Skeletal muscle satellite cell (primary cell): Measurements from ENCODE around the gene NIPBL.

Experiments used
- H3K27me3 ChIP-seq: 2 replicates; pipeline ENCODE4 v1.7.0; 2013; ENCODE audit warnings: low read length; ENCODE audit not compliant: control insufficient read depth, insufficient read depth
- H3K36me3 ChIP-seq: 2 replicates; pipeline ENCODE4 v1.7.0; 2013; ENCODE audit warnings: mild to moderate bottlenecking, control low read depth, low read length; ENCODE audit not compliant: insufficient read depth
- H3K4me1 ChIP-seq: 2 replicates; pipeline ENCODE4 v1.7.0; 2013; ENCODE audit warnings: low read length; ENCODE audit not compliant: control insufficient read depth, insufficient read depth
- H3K4me2 ChIP-seq: 2 replicates; pipeline ENCODE4 v1.7.0; 2013; ENCODE audit warnings: mild to moderate bottlenecking, low read length
- H3K4me3 ChIP-seq: 2 replicates; pipeline ENCODE4 v1.7.0; 2013; ENCODE audit warnings: low read length
- H3K9ac ChIP-seq: 2 replicates; pipeline ENCODE4 v1.7.0; 2013; ENCODE audit warnings: mild to moderate bottlenecking, low read depth, low read length, moderate library complexity
- H3K9me3 ChIP-seq: replicated peaks from 2 replicates; pipeline ENCODE4 v1.7.0; 2013; ENCODE audit warnings: mild to moderate bottlenecking, control low read depth, low read length

NIPBL gene

DNA sequence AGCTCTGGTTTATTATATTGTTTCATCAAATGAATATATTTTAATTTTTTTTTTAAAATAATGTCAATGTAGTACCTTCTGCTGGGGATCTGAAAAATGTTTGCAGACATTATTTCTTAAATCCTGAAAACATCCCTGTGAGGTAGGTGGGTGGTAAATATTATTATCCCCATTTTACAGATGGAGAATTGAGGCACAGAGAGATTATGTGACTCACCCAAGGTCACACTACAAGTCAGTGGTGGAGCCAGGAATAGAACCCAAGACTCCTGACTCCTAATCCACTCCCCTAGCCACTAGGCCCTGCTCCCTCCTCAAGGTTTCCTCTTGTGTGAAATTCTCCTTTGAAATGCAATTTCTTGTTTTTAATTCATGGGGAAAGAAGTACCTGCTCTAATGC is 171.4 kb downstream of the NIPBL start:
- H3K4me3 ChIP-seq = no peak overlapping the region
- H3K36me3 ChIP-seq = peaks cover 68% of the 10 kb centered on the region
- no peak overlapping the region for H3K9ac ChIP-seq
- H3K4me1 ChIP-seq = no peaks in the 10 kb centered on the region
- H3K9me3 ChIP-seq = no peaks in the 10 kb centered on the region
- no peaks in the 10 kb centered on the region for H3K27me3 ChIP-seq
- H3K4me2 ChIP-seq = no peak overlapping the region

DNA sequence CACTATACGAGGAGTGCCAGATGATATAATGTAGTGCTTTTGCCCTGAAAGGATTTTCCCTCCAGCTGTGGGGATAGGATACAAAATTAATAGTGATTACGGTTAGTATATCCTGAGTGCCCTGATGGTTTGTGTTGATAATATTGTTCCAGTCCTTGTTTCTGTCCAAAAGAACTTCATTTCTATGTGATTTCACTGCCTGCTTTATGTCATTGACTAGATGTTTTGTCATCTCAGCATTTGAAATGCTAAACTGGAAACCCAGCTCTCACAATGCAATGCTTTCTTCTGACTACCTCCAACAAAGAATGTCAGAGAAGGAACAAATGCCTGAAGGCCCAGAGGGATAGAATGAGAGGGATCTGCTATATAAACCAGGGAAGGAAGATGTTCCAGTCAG is 177.8 kb downstream of the NIPBL start:
- Histone ChIP-seq H3K9me3 (no peaks in the 10 kb centered on the region), H3K4me2 (no peak overlapping the region), H3K9ac (no peak overlapping the region), H3K27me3 (no peaks in the 10 kb centered on the region), H3K4me1 (no peaks in the 10 kb centered on the region), H3K4me3 (no peak overlapping the region), H3K36me3 (peaks cover 49% of the 10 kb centered on the region)

DNA sequence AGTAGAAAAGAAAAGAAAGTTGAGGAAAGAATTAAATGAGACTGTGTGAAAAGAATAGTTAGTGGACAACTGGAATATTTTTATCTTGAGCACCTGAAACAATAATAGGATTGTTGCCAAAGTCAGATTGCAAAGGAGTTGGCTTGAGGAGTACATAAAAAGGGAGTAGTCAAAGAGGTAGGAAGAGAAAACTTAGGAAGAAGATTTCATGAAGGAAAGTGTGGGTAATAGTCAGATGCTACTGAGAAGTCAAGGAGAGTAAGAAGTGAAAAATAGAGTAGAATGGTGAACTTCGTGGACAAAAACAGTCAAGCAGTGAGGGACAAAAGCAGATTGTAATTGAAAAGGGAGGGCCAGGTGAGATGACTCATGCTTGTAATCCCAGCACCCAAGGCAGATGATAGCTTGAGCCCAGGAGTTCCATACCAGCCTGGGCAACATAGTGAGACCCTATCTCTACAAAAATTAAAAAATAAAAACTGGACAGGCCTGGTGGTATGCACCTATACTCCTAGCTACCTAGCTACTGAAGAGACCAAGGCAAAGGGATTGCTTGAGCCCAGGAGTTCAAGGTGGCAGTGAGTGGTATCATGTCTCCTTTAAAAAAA is 178.9 kb downstream of the NIPBL start:
- H3K4me1 ChIP-seq = no peaks in the 10 kb centered on the region
- H3K9me3 ChIP-seq = no peaks in the 10 kb centered on the region
- H3K4me2 ChIP-seq = no peak overlapping the region
- no peak overlapping the region for H3K9ac ChIP-seq
- no peaks in the 10 kb centered on the region for H3K27me3 ChIP-seq
- peaks cover 52% of the 10 kb centered on the region for H3K36me3 ChIP-seq
- H3K4me3 ChIP-seq = no peak overlapping the region

DNA sequence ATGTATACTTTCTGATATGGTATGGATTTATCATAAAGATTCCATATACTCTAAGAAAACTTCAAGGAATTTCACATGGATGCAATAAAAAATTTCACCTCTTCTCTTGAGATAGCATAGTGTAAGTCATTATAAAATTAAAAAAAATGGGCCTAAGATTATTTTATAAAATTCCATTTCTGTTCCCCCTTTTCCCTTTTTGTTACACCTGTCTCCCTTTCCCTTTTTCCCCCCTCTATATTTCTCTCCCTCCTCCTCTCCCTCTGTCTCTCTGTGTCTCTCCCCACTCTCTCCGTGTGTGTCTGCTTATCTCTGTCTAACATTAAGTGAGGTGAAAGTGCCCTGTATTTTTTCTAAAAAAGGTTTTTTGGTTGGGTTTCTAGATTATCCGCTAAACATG is 180.2 kb downstream of the NIPBL start:
- no peaks in the 10 kb centered on the region for H3K4me1 ChIP-seq
- H3K9me3 ChIP-seq = no peaks in the 10 kb centered on the region
- no peak overlapping the region for H3K9ac ChIP-seq
- H3K4me2 ChIP-seq = no peak overlapping the region
- peaks cover 48% of the 10 kb centered on the region for H3K36me3 ChIP-seq
- no peaks in the 10 kb centered on the region for H3K27me3 ChIP-seq
- no peak overlapping the region for H3K4me3 ChIP-seq

DNA sequence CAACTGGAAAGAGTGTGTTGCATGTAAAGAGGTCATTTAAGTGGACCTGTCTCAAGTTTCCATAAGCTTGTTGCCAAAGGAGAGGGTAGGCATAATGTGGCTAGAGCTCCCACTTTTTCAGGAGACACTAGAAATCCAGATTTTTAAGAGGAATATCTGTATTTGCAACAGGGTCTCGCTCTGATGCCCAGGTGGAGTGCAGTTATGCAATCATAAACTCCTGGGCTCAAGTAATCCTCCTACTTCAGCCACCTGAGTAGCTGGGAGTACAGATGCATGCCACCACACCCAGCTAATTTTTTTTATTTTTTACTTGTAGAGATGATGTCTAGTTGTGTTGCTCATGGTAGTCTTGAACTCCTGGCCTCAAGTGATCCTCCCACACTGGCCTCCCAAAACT is 183.5 kb downstream of the NIPBL start:
- Histone ChIP-seq H3K4me3 (no peak overlapping the region), H3K9ac (no peak overlapping the region), H3K4me2 (no peak overlapping the region), H3K9me3 (no peaks in the 10 kb centered on the region), H3K36me3 (peaks cover 39% of the 10 kb centered on the region), H3K27me3 (no peaks in the 10 kb centered on the region), H3K4me1 (no peaks in the 10 kb centered on the region)

DNA sequence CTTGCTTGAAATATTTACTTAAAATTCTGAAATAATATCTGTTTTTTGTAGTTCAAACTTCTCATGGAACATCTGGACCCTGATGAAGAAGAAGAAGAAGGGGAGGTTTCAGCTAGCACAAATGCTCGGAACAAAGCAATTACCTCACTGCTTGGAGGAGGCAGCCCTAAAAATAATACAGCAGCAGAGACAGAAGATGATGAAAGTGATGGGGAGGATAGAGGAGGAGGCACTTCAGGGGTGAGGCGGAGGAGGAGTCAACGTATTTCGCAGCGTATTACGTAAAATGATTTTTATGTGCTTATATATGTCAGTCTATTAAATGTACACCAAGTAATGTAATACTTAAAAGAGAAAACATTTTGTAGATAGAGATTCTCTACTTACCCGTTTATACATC is 187.2 kb downstream of the NIPBL start:
- H3K36me3 ChIP-seq = peaks cover 38% of the 10 kb centered on the region
- H3K4me1 ChIP-seq = no peaks in the 10 kb centered on the region
- H3K9me3 ChIP-seq = no peaks in the 10 kb centered on the region
- H3K4me3 ChIP-seq = no peak overlapping the region
- no peak overlapping the region for H3K9ac ChIP-seq
- H3K4me2 ChIP-seq = no peak overlapping the region
- H3K27me3 ChIP-seq = no peaks in the 10 kb centered on the region

DNA sequence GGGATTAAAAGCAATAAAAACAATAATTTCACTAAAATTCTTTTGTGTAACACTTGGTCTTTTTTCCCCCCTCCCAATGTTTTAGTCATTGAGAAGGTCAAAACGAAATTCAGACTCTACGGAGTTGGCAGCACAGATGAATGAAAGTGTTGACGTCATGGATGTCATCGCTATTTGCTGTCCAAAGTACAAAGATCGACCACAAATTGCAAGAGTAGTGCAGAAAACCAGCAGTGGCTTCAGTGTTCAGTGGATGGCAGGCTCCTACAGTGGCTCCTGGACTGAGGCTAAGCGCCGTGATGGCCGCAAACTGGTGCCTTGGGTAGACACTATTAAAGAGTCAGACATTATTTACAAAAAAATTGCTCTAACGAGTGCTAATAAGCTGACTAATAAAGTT is 187.9 kb downstream of the NIPBL start:
- no peak overlapping the region for H3K4me2 ChIP-seq
- no peaks in the 10 kb centered on the region for H3K4me1 ChIP-seq
- no peaks in the 10 kb centered on the region for H3K27me3 ChIP-seq
- no peak overlapping the region for H3K9ac ChIP-seq
- no peak overlapping the region for H3K4me3 ChIP-seq
- H3K9me3 ChIP-seq = no peaks in the 10 kb centered on the region
- peaks cover 33% of the 10 kb centered on the region for H3K36me3 ChIP-seq

DNA sequence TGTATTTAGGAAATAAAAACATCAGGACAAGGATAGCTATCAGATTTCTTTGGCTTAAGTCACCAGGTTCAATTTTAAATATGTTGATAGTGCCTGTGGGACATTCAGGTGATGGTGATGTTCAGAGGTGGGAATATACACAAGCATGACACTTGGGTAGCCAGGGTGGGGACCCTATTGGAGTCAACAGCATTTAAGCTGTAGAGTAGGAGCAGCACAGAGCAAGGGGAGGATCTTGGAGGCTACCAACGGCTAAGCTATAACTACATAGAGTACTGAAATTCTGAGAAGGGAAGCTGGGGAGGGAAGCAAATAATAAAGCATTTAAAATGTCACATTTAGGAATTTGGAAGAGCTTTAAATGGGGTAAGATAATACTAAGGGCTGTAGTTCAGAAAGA is 194.9 kb downstream of the NIPBL start:
- Histone ChIP-seq H3K4me3 (no peak overlapping the region), H3K9ac (no peak overlapping the region), H3K9me3 (no peaks in the 10 kb centered on the region), H3K4me1 (peaks cover 18% of the 10 kb centered on the region), H3K27me3 (no peaks in the 10 kb centered on the region), H3K36me3 (no peaks in the 10 kb centered on the region), H3K4me2 (no peak overlapping the region)

DNA sequence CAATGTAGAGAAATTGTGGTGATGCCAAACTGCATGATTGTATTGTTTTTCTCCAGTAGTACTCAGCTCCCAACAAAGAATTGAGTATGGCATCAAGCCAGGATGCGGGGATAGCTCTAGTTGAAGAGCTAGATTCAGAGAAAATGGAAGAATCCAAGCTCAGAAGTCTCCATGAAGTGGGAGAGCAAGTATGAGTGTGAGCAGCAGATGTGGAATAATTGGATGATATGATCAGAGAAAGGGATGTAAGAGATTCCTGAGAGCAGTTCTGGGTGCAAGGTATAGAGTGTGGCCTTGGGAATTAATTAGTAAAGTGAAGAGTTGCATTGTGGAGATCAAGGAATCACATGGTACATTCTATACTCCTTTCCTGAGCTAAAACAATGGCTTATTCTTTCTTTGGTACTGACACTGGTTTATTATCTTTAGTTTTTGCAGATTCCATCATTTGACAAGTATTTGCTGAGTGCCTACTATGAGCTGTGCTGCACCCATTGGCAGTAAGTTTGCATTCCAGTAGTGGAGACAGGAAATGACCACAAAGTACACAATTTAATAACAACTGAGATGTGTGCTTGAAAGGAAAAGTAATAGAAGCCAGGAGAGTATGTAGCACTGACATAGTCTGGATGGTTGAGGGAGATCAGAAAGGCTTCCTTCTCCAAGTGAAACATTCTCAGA is 195.5 kb downstream of the NIPBL start:
- Histone ChIP-seq H3K9me3 (no peaks in the 10 kb centered on the region), H3K27me3 (no peaks in the 10 kb centered on the region), H3K4me1 (peaks cover 18% of the 10 kb centered on the region), H3K9ac (no peak overlapping the region), H3K4me3 (no peak overlapping the region), H3K4me2 (peak overlapping the region; percentile 8), H3K36me3 (no peaks in the 10 kb centered on the region)

DNA sequence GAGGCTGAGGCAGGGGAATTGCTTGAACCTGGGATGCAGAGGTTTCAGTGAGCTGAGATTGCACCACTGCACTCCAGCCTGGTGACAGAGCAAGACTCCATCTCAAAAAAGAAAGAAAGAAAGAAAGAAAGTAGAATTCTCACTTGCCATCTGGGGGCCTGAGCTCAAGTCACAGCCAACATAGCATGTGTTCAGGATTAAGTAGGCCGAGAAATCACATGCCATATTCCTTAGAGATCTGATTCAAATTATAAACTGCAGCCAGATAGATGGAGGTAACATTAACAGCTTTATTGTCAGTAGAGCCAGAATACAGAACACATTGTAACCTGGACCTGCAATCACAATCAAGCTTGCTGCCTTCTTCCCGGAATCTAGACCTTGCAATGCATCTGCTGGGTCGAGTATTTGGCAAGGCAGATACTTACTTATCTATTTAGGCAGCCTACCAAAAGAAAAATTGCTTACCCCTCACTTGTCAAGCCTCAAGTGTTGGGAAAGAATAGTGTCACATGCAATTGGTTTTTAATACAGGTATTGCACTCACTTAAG is 198.9 kb downstream of the NIPBL start:
- Histone ChIP-seq H3K4me3 (no peak overlapping the region), H3K4me1 (peaks cover 18% of the 10 kb centered on the region), H3K9me3 (no peaks in the 10 kb centered on the region), H3K36me3 (peaks cover 5% of the 10 kb centered on the region), H3K4me2 (no peak overlapping the region), H3K27me3 (no peaks in the 10 kb centered on the region), H3K9ac (no peak overlapping the region)

DNA sequence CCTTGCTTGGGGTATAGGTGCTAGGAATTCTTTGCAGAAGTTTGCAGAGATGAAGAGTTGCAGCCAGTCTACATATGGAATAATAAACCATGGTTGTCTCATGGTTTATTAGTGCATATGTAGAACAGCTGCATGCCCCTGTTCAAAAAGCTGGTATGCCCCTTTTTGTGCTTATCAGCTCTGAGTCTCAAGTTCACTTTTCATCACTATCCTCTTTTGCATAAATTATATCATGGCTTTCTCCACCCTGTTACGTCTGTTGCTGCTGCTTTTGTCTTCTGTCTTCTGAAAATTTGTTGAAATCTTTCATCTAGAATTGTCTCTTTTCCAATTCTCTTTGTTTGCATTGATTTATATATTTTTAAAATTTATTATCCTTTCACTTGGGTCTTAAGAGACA is 200.6 kb downstream of the NIPBL start:
- no peaks in the 10 kb centered on the region for H3K27me3 ChIP-seq
- H3K9me3 ChIP-seq = no peaks in the 10 kb centered on the region
- H3K36me3 ChIP-seq = peaks cover 5% of the 10 kb centered on the region
- no peak overlapping the region for H3K4me2 ChIP-seq
- H3K9ac ChIP-seq = no peak overlapping the region
- no peak overlapping the region for H3K4me3 ChIP-seq
- peaks cover 10% of the 10 kb centered on the region for H3K4me1 ChIP-seq

DNA sequence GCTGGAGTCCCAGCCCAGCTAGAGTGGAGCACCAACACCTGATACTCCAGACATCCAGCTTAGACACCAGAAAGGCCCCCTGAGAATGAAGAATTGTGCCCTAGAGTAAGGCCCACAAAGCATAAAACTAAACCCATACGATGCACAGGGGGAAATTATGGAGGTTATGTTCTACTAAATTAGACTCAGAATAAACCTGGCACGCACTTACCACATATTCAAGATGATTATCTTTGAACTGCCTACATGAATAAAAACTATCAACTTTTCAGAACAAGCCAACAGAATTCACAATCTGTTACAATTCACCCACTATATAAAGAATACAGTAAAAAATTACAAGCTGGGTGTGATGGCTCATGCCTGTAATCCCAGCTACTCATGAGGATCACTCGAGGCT is 204.1 kb downstream of the NIPBL start:
- no peak overlapping the region for H3K4me3 ChIP-seq
- H3K36me3 ChIP-seq = peaks cover 8% of the 10 kb centered on the region
- H3K4me1 ChIP-seq = no peaks in the 10 kb centered on the region
- H3K27me3 ChIP-seq = no peaks in the 10 kb centered on the region
- no peak overlapping the region for H3K9ac ChIP-seq
- H3K9me3 ChIP-seq = no peaks in the 10 kb centered on the region
- no peak overlapping the region for H3K4me2 ChIP-seq
